GM12878 (cell line): ENCODE measurements around the gene ACADS. TPM values are rescaled to one million over a fixed set of nuclear protein-coding genes. Genes with fewer than 3 reads are reported as not detected.

Source experiments
- ATAC-seq: fragments of 200-7000 bp; cut with Tn5 transposase; 3 replicates; pipeline ENCODE4 v1.9.1; 2020; ENCODE audit warnings: mild to moderate bottlenecking, moderate library complexity
- BruUV-seq: library from RNA; stranded (reverse); fragments of 400-500 nt; replicated peaks from 2 replicates; lab custom pipeline; 2021; lab: Mats Ljungman, UMichigan
- CTCF ChIA-PET: fragments of 300-600 bp; sonication (Branson Sonifier 250); formaldehyde crosslinking; extraction: SDS; loops from one replicate; lab custom pipeline; 2021; ENCODE audit warnings: inconsistent platforms; lab: Yijun Ruan, JAX
- POLR2A ChIA-PET: fragments of 350-600 bp; formaldehyde crosslinking; extraction: SDS; loops from one replicate; lab custom pipeline; 2021; ENCODE audit warnings: inconsistent platforms; lab: Charles Lee
- RAD21 ChIA-PET: fragments of 300-600 bp; sonication (Branson Sonifier 250); formaldehyde crosslinking; loops from one replicate; lab custom pipeline; 2023; ENCODE audit warnings: antibody characterized with exemption; ENCODE audit not compliant: unreplicated experiment; lab: Charles Lee
- SMC1A ChIA-PET: fragments of 300-600 bp; sonication (Branson Sonifier 250); formaldehyde crosslinking; loops from one replicate; lab custom pipeline; 2023; ENCODE audit not compliant: unreplicated experiment, uncharacterized antibody; lab: Charles Lee
- DNase-seq: peaks from one replicate; pipeline ENCODE4 v3.0.0-alpha.2; 2011; ENCODE audit warnings: low read depth, low spot score
- FAIRE-seq: peaks from 3 replicates; lab custom pipeline; 2011; peaks lifted over from hg19 to GRCh38; lab: Jason Lieb, UNC
- H2AFZ ChIP-seq: 2 replicates; pipeline ENCODE4 v1.6.0; 2011; ENCODE audit warnings: low read depth, low read length, control low read depth; ENCODE audit not compliant: control insufficient read depth
- H3K27ac ChIP-seq: 2 replicates; pipeline ENCODE4 v1.5.1; 2011; ENCODE audit warnings: control low read depth; ENCODE audit not compliant: control insufficient read depth, insufficient read depth
- H3K27me3 ChIP-seq, 2 experiments: replicated peaks in 1 of 2; 2 replicates each; pipeline versions ENCODE4 v1.6.0 to v1.6.1; 2011; ENCODE audit warnings: low read length in 1 of 2; ENCODE audit not compliant: control insufficient read depth in 2 of 2, insufficient read depth in 2 of 2
- H3K36me3 ChIP-seq, 2 experiments: 2 replicates each; pipeline ENCODE4 v1.5.1; 2011; ENCODE audit warnings: low read length in 1 of 2; ENCODE audit not compliant: control insufficient read depth in 2 of 2, insufficient read depth in 2 of 2
- H3K4me1 ChIP-seq: 2 replicates; pipeline ENCODE4 v1.6.1; 2011; ENCODE audit warnings: mild to moderate bottlenecking, low read length, moderate library complexity, mixed read lengths; ENCODE audit not compliant: control insufficient read depth, insufficient read depth
- H3K4me2 ChIP-seq: 2 replicates; pipeline ENCODE4 v1.6.0; 2011; ENCODE audit warnings: control low read depth; ENCODE audit not compliant: control insufficient read depth, insufficient read depth
- H3K4me3 ChIP-seq: fragments of 200-600 bp; sonication (generic); 2 replicates; pipeline ENCODE4 v1.5.1; 2016
- H3K79me2 ChIP-seq: 2 replicates; pipeline ENCODE4 v1.6.0; 2011; ENCODE audit warnings: low read length; ENCODE audit not compliant: control insufficient read depth, insufficient read depth
- H3K9ac ChIP-seq: 2 replicates; pipeline ENCODE4 v1.8.0; 2011; ENCODE audit warnings: low read length, control low read depth, mixed read lengths; ENCODE audit not compliant: control insufficient read depth, insufficient read depth
- H3K9me3 ChIP-seq: replicated peaks from 3 replicates; pipeline ENCODE4 v1.5.1; 2011; ENCODE audit warnings: mild to moderate bottlenecking, low read length; ENCODE audit not compliant: control insufficient read depth, insufficient read depth
- H4K20me1 ChIP-seq: 2 replicates; pipeline ENCODE4 v1.6.0; 2011; ENCODE audit not compliant: control insufficient read depth, insufficient read depth
- CUX1 ChIP-seq: IDR thresholded peaks from 2 replicates; pipeline ENCODE4 v1.6.1; 2012; ENCODE audit warnings: improper control_type of control experiment, low read depth, low read length; ENCODE audit not compliant: insufficient replicate concordance
- EED ChIP-seq: sonication (generic); IDR thresholded peaks from 2 replicates; pipeline ENCODE4 v1.6.1; 2016; ENCODE audit warnings: antibody characterized with exemption, low read depth
- NR2C2 ChIP-seq: IDR thresholded peaks from 2 replicates; pipeline ENCODE4 v1.6.1; 2011; ENCODE audit warnings: borderline replicate concordance, low read depth; ENCODE audit not compliant: control insufficient read depth, insufficient read length
- PBX3 ChIP-seq: IDR thresholded peaks from 2 replicates; pipeline ENCODE4 v1.6.1; 2011; ENCODE audit warnings: mild to moderate bottlenecking, low read depth, low read length, moderate library complexity; ENCODE audit not compliant: insufficient replicate concordance
- SP1 ChIP-seq: IDR thresholded peaks from one replicate; pipeline ENCODE4 v1.6.1; 2011; ENCODE audit warnings: low read depth, low read length
- TBL1XR1 ChIP-seq: IDR thresholded peaks from 2 replicates; pipeline ENCODE4 v1.6.1; 2012; ENCODE audit warnings: low read depth, low read length, improper control_type of control experiment
- ZBED1 ChIP-seq: IDR thresholded peaks from 2 replicates; pipeline ENCODE4 v1.6.1; 2016; ENCODE audit warnings: borderline replicate concordance
- WGBS: methylation state at CpG from one replicate; pipeline ENCODE4 v1.1.6; 2016; ENCODE audit warnings: low lambda C conversion rate; ENCODE audit not compliant: insufficient replicate concordance, insufficient coverage; ENCODE audit errors: missing lambda C conversion rate; 5-methylcytosine and 5-hydroxymethylcytosine counted together
- in situ Hi-C: fragments of 300-500 bp; cut with MboI; formaldehyde crosslinking; loops from 9 replicates; pipeline ENCODE4 v1.14.3; 2018; ENCODE audit warnings: mixed read lengths
- intact Hi-C: fragments of 100-400 bp; cut with micrococcal nuclease; formaldehyde crosslinking; loops from one replicate; pipeline ENCODE4 v1.14.2; 2022; ENCODE audit not compliant: unreplicated experiment
- polyA plus RNA-seq, 11 experiments: library from polyadenylated mRNA; depleted of rRNA in 4 of 11; unstranded in 6 of 11; stranded (reverse) in 5 of 11; fragments of >200 nt; fragmentation: Nextera tagmentation in 4 of 11; fragmentation: Illumina TruSeq in 1 of 11; extraction: Ambion mirVana in 4 of 11; extraction: Trizol in 1 of 11; gene quantifications; 1 replicate in 1 of 11; 2 replicates in 10 of 11; pipeline versions ENCODE4 v1.2.1 to v1.2.3, GENCODE V29; 2011 to 2016; ENCODE audit warnings: inconsistent platforms in 2 of 11, missing spikeins in 2 of 11, low read depth in 1 of 11
- total RNA-seq, 4 experiments: library from RNA; depleted of rRNA in 3 of 4; stranded (reverse); fragments of >200 nt in 3 of 4; fragmentation: Illumina TruSeq in 1 of 4; extraction: Trizol in 1 of 4; gene quantifications; 2 replicates each; pipeline versions ENCODE4 v1.2.1 to v1.2.3, GENCODE V29; 2013 to 2021
- TF ChIP-seq, protein P1 (sequence below): fragments of 450-650 bp; IDR thresholded peaks from 2 replicates; pipeline ENCODE4 v1.6.1; 2017; ENCODE audit warnings: mild to moderate bottlenecking

The ACADS gene
- total and polyA plus RNA-seq, 10 of the 15 experiments (the other 5 are each of a cell fraction or from before 2014, with no cell fraction given) = 0.05 to 18.1 (median 10.2) TPM

- ChIA-PET RAD21 (interaction anchor here (1.2 kb wide), 2 partner anchors 54 to 118 kb away, joined by 3 read pairs; no protein-coding TSS in a partner anchor), POLR2A (interaction anchor here (1.0 to 4.0 kb wide), 3 partner anchors 8 to 11 kb away, joined by 3 to 21 read pairs (median 7); partner anchors contain the start of gene UNC119B), CTCF (interaction anchor here (1.3 to 3.9 kb wide), 3 partner anchors 11 to 51 kb away, joined by 3 to 18 read pairs (median 4); no protein-coding TSS in a partner anchor), SMC1A (interaction anchor here (0.7 to 1.8 kb wide), 4 partner anchors 11 to 195 kb away, joined by 3 to 6 read pairs (median 4); no protein-coding TSS in a partner anchor)
- Histone ChIP-seq H4K20me1 (no peaks in the 10 kb centered on the region), H3K4me1 (no peaks in the 10 kb centered on the region), H3K4me2 (no peak overlapping the region), H2AFZ (no peak overlapping the region), H3K9me3 (no peaks in the 10 kb centered on the region), H3K36me3 (peaks cover 27 to 31% of the 10 kb centered on the region in 2 experiments), H3K9ac (no peak overlapping the region), H3K4me3 (no peak overlapping the region), H3K27ac (no peak overlapping the region), H3K79me2 (no peaks in the 10 kb centered on the region), H3K27me3 (no peaks in the 10 kb centered on the region)
- TF ChIP-seq NR2C2 = no peak
- DNase-seq (no peak), FAIRE-seq (peak; percentile 54), ATAC-seq (no peak)
- intact Hi-C loops = no loop called here
- no TSS peak for BruUV-seq
- in situ Hi-C loops = no loop called here
- WGBS = 98% methylated on average over 5 of the region's 5 CpGs
These were observed 24.7 kb upstream of the ACADS start for GRCh38 chr12:120700886-120701285.

DNA sequence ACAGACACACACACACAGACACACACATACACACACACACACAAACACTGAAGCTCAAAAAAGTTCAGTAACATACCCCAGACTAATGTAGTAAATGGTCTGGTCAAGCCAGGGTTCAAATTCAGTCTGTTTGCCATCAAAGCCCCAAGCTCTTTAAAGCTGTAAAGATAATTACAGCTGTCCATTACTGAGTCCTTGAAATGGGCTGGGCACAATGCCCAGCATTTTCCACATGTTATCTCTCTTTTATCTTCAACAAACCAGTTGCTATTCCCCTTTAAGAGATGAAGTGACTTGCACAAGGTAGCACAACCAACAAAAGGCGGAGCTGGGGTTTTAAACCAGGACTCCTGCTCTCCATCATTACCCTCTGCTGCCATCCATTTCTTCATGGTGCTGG, 23.0 kb upstream of the ACADS start:
- ATAC-seq = no peak
- Histone ChIP-seq H3K4me1 (no peaks in the 10 kb centered on the region), H3K4me3 (no peak overlapping the region), H3K9ac (no peak overlapping the region), H3K27ac (no peak overlapping the region), H4K20me1 (no peaks in the 10 kb centered on the region), H3K4me2 (no peak overlapping the region), H3K27me3 (no peaks in the 10 kb centered on the region), H3K79me2 (no peaks in the 10 kb centered on the region), H3K36me3 (peaks cover 19 to 24% of the 10 kb centered on the region in 2 experiments), H3K9me3 (no peaks in the 10 kb centered on the region), H2AFZ (no peak overlapping the region)
- intact Hi-C loops = no loop called here
- ChIA-PET RAD21 (interaction anchor here (1.5 kb wide), 1 partner anchor 10 kb away, joined by 5 read pairs; no protein-coding TSS in a partner anchor), POLR2A (no interaction called here), CTCF (interaction anchor here (4.3 kb wide), 1 partner anchor 54 kb away, joined by 18 read pairs; no protein-coding TSS in a partner anchor), SMC1A (interaction anchor here (2.7 kb wide), 1 partner anchor 53 kb away, joined by 9 read pairs; no protein-coding TSS in a partner anchor)
- in situ Hi-C loops = no loop called here
- DNase-seq = no peak
- 100% methylated on average over 1 of the region's 1 CpG for WGBS
- no peak for FAIRE-seq
- BruUV-seq = no TSS peak
- TF ChIP-seq SP1 = no peak
- no peak for TF ChIP-seq ZBED1
- no peak for TF ChIP-seq CUX1
- no peak for TF ChIP-seq PBX3
- TF ChIP-seq, protein P1, sequence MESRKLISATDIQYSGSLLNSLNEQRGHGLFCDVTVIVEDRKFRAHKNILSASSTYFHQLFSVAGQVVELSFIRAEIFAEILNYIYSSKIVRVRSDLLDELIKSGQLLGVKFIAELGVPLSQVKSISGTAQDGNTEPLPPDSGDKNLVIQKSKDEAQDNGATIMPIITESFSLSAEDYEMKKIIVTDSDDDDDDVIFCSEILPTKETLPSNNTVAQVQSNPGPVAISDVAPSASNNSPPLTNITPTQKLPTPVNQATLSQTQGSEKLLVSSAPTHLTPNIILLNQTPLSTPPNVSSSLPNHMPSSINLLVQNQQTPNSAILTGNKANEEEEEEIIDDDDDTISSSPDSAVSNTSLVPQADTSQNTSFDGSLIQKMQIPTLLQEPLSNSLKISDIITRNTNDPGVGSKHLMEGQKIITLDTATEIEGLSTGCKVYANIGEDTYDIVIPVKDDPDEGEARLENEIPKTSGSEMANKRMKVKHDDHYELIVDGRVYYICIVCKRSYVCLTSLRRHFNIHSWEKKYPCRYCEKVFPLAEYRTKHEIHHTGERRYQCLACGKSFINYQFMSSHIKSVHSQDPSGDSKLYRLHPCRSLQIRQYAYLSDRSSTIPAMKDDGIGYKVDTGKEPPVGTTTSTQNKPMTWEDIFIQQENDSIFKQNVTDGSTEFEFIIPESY = no peak
- TF ChIP-seq EED = no peak
- no peak for TF ChIP-seq TBL1XR1
